HTR-8/SVneo (cell line): Measurements from ENCODE around the gene MOCOS.
"Not testable (repeated sequence)": the region's sequence is repeated elsewhere in the genome, so short reads cannot be mapped to it uniquely, and the experiment has no call there.

Experiments used
- DNase-seq: peaks from one replicate; pipeline ENCODE4 v3.0.0; 2011; ENCODE audit warnings: low spot score, mixed read lengths; ENCODE audit not compliant: insufficient read length
- FAIRE-seq: peaks from 2 replicates; lab custom pipeline; 2011; peaks lifted over from hg19 to GRCh38; lab: Jason Lieb, UNC

The MOCOS gene

GRCh38 chr18:36199691-36200295, 12.5 kb downstream of the MOCOS start:
- FAIRE-seq (no peak), DNase-seq (no peak)

GRCh38 chr18:36200354-36200771, 13.1 kb downstream of the MOCOS start:
- no peak for FAIRE-seq
- no peak for DNase-seq

- FAIRE-seq = no peak
- no peak for DNase-seq
These were observed 14.5 kb downstream of the MOCOS start for GRCh38 chr18:36201765-36202164.

- DNase-seq (no peak), FAIRE-seq (no peak)
These were observed 16.1 kb downstream of the MOCOS start for GRCh38 chr18:36203360-36203895.

GRCh38 chr18:36205166-36205565, 17.9 kb downstream of the MOCOS start:
- DNase-seq (no peak), FAIRE-seq (no peak)

GRCh38 chr18:36207303-36207702, 20.0 kb downstream of the MOCOS start:
- DNase-seq (no peak), FAIRE-seq (no peak)

- DNase-seq, FAIRE-seq: not testable (repeated sequence)
These were observed 20.7 kb downstream of the MOCOS start for GRCh38 chr18:36207969-36208368.

GRCh38 chr18:36211612-36212065, 24.3 kb downstream of the MOCOS start:
- no peak for FAIRE-seq
- no peak for DNase-seq

GRCh38 chr18:36212301-36213171, 25.2 kb downstream of the MOCOS start:
- FAIRE-seq = no peak
- no peak for DNase-seq

GRCh38 chr18:36214811-36215210, 27.5 kb downstream of the MOCOS start:
- FAIRE-seq (no peak), DNase-seq (no peak)

- no peak for DNase-seq
- FAIRE-seq = no peak
These were observed 28.3 kb downstream of the MOCOS start for GRCh38 chr18:36215577-36215976.

- DNase-seq = no peak
- FAIRE-seq = no peak
These were observed 30.1 kb downstream of the MOCOS start for GRCh38 chr18:36217348-36217747.

GRCh38 chr18:36229188-36229587, 41.9 kb downstream of the MOCOS start:
- DNase-seq (no peak), FAIRE-seq (no peak)

- not testable (repeated sequence) for FAIRE-seq, DNase-seq
These were observed 53.2 kb downstream of the MOCOS start for GRCh38 chr18:36240510-36240909.

- FAIRE-seq (no peak), DNase-seq (no peak)
These were observed 54.5 kb downstream of the MOCOS start for GRCh38 chr18:36241831-36242230.

- no peak for FAIRE-seq
- DNase-seq = no peak
These were observed 59.7 kb downstream of the MOCOS start for GRCh38 chr18:36247036-36247435.

- DNase-seq = no peak
- no peak for FAIRE-seq
These were observed 62.1 kb downstream of the MOCOS start for GRCh38 chr18:36249392-36249791.

GRCh38 chr18:36250827-36251226, 63.5 kb downstream of the MOCOS start:
- DNase-seq (no peak), FAIRE-seq (no peak)

GRCh38 chr18:36255072-36255698, 67.9 kb downstream of the MOCOS start:
- FAIRE-seq = no peak
- DNase-seq = no peak

- DNase-seq (no peak), FAIRE-seq (no peak)
These were observed 68.8 kb downstream of the MOCOS start for GRCh38 chr18:36256094-36256493.

GRCh38 chr18:36262971-36263370, 75.7 kb downstream of the MOCOS start:
- no peak for DNase-seq
- FAIRE-seq = no peak
